Measurements from ENCODE around the gene AQP7. TPM values are rescaled to one million over a fixed set of nuclear protein-coding genes. Genes with fewer than 3 reads are reported as not detected.
A peak's percentile ranks its signal among the peaks of the same experiment; 100 is the strongest.

The AQP7 gene
- total RNA-seq, 1 donor from 2014 or later: 3.7 TPM

GRCh38 chr9:33437205-33437604 lies 34.8 kb upstream of the AQP7 start:
- intact Hi-C loops (cut with DNase I): no loop called here
- H3K36me3 ChIP-seq: peaks cover 15% of the 10 kb centered on the region

GRCh38 chr9:33436445-33436844 lies 34.1 kb upstream of the AQP7 start:
- peak overlapping the region; percentile 49 for H3K27ac ChIP-seq
- ATAC-seq: no peak
- DNase-seq: no peak
- no peak for TF ChIP-seq CTCF (IDR thresholded peaks at IDR 0.05)
- intact Hi-C loops (cut with DNase I): no loop called here
- H3K4me3 ChIP-seq: peak overlapping the region; percentile 19
- no peaks in the 10 kb centered on the region for H3K27me3 ChIP-seq (ENCODE audit: low read depth)
- no peaks in the 10 kb centered on the region for H3K9me3 ChIP-seq
- H3K4me1 ChIP-seq: peaks cover 14% of the 10 kb centered on the region
- H3K36me3 ChIP-seq: peaks cover 9% of the 10 kb centered on the region

More at GRCh38 chr9:33437205-33437604, 34.8 kb upstream of the AQP7 start:
- TF ChIP-seq CTCF (IDR thresholded peaks at IDR 0.05): no peak
- Histone ChIP-seq H3K4me1 (peaks cover 14% of the 10 kb centered on the region), H3K9me3 (no peaks in the 10 kb centered on the region), H3K4me3 (peak overlapping the region; percentile 19), H3K27me3 (ENCODE audit: low read depth) (no peaks in the 10 kb centered on the region), H3K27ac (peak overlapping the region; percentile 49)
- DNase-seq: no peak
- ATAC-seq: peak; percentile 8 to 40

GRCh38 chr9:33435821-33436277 lies 33.5 kb upstream of the AQP7 start:
- intact Hi-C loops (cut with DNase I): no loop called here
- peaks cover 8% of the 10 kb centered on the region for H3K36me3 ChIP-seq
- no peak overlapping the region for H3K27ac ChIP-seq
- H3K4me1 ChIP-seq: peaks cover 14% of the 10 kb centered on the region
- H3K4me3 ChIP-seq: peak overlapping the region; percentile 19
- ATAC-seq (no peak), DNase-seq (no peak)
- no peaks in the 10 kb centered on the region for H3K27me3 ChIP-seq (ENCODE audit: low read depth)
- H3K9me3 ChIP-seq: no peaks in the 10 kb centered on the region
- no peak for TF ChIP-seq CTCF (IDR thresholded peaks at IDR 0.05)

- no peak overlapping the region for H3K27ac ChIP-seq
- no peaks in the 10 kb centered on the region for H3K36me3 ChIP-seq
- ATAC-seq (no peak), DNase-seq (no peak)
- H3K4me3 ChIP-seq: no peak overlapping the region
- intact Hi-C loops (cut with DNase I): no loop called here
- no peaks in the 10 kb centered on the region for H3K27me3 ChIP-seq (ENCODE audit: low read depth)
- TF ChIP-seq CTCF (IDR thresholded peaks at IDR 0.05): no peak
- no peaks in the 10 kb centered on the region for H3K9me3 ChIP-seq
- peaks cover 6% of the 10 kb centered on the region for H3K4me1 ChIP-seq
Measured at GRCh38 chr9:33434317-33435105, 32.1 kb upstream of the AQP7 start.

GRCh38 chr9:33433871-33434270 lies 31.5 kb upstream of the AQP7 start:
- Histone ChIP-seq H3K27me3 (ENCODE audit: low read depth) (no peaks in the 10 kb centered on the region), H3K4me3 (no peak overlapping the region), H3K27ac (no peak overlapping the region), H3K4me1 (no peaks in the 10 kb centered on the region), H3K9me3 (no peaks in the 10 kb centered on the region), H3K36me3 (no peaks in the 10 kb centered on the region)
- DNase-seq: no peak
- intact Hi-C loops (cut with DNase I): no loop called here
- TF ChIP-seq CTCF (IDR thresholded peaks at IDR 0.05): no peak
- no peak for ATAC-seq
